Measurements from ENCODE around the gene DIPK1A.

The DIPK1A gene

GRCh38 chr1:92854101-92854785 is 107.0 kb downstream of the DIPK1A start:
- DNase-seq (ENCODE audit: low read depth): no peak
- TF ChIP-seq, protein P1, sequence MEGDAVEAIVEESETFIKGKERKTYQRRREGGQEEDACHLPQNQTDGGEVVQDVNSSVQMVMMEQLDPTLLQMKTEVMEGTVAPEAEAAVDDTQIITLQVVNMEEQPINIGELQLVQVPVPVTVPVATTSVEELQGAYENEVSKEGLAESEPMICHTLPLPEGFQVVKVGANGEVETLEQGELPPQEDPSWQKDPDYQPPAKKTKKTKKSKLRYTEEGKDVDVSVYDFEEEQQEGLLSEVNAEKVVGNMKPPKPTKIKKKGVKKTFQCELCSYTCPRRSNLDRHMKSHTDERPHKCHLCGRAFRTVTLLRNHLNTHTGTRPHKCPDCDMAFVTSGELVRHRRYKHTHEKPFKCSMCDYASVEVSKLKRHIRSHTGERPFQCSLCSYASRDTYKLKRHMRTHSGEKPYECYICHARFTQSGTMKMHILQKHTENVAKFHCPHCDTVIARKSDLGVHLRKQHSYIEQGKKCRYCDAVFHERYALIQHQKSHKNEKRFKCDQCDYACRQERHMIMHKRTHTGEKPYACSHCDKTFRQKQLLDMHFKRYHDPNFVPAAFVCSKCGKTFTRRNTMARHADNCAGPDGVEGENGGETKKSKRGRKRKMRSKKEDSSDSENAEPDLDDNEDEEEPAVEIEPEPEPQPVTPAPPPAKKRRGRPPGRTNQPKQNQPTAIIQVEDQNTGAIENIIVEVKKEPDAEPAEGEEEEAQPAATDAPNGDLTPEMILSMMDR (IDR thresholded peaks at IDR 0.05; ENCODE audit: low read depth, low read length): no peak
- TF ChIP-seq POLR2A (IDR thresholded peaks at IDR 0.05; ENCODE audit: extremely low read depth, insufficient read length) (no peak), MYC (IDR thresholded peaks at IDR 0.05; ENCODE audit: low read depth, low read length) (no peak), MAX (IDR thresholded peaks at IDR 0.05; ENCODE audit: low read depth, low read length) (no peak)
- H3K4me3 ChIP-seq (ENCODE audit: low read depth, low read length): no peak overlapping the region

DNA sequence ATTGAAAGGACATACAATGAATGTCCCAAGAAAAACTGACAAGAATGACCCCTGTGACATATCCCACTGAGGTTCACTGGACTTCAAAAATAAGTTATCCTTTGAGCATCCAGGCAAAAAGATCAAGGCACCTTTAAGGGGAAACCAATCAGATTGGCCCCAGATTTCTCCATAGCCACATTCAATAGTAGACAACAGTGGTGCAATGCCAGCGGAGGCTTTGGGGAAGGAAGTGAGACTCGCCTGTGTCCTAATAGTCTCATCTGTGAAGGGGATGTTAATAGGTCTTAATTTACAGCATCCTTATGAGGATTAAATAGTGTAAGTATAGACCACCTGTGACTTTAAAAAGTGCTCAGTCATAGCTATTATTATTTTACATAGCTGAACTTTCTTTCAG is 108.0 kb downstream of the DIPK1A start:
- TF ChIP-seq MAX (IDR thresholded peaks at IDR 0.05; ENCODE audit: low read depth, low read length) (no peak), POLR2A (IDR thresholded peaks at IDR 0.05; ENCODE audit: extremely low read depth, insufficient read length) (no peak), MYC (IDR thresholded peaks at IDR 0.05; ENCODE audit: low read depth, low read length) (no peak)
- TF ChIP-seq, protein P1 (IDR thresholded peaks at IDR 0.05; ENCODE audit: low read depth, low read length): no peak
- DNase-seq (ENCODE audit: low read depth): peak; percentile 39
- H3K4me3 ChIP-seq (ENCODE audit: low read depth, low read length): no peak overlapping the region

DNA sequence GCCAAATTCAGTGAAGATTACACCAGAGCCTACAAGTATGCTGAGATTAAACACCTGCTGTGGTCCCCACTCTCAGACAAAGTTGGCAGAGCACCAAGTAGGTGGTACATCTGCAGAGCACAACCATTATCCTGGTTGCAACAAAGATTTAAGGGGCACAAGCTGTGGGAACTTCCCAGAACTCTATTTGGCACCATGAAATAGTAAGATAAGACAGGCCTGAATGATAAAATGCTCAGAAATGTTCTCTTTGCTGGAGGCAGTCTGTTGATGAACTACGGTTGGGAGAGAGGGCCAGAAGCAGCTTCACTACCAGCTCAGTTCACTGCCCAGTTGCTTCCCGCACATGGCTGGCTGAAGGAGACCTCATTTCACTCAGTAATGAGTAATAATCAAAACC is 109.5 kb downstream of the DIPK1A start:
- no peak for DNase-seq (ENCODE audit: low read depth)
- no peak for TF ChIP-seq MYC (IDR thresholded peaks at IDR 0.05; ENCODE audit: low read depth, low read length)
- H3K4me3 ChIP-seq (ENCODE audit: low read depth, low read length): no peak overlapping the region

GRCh38 chr1:92850019-92850418 is 111.2 kb downstream of the DIPK1A start:
- TF ChIP-seq MAX (IDR thresholded peaks at IDR 0.05; ENCODE audit: low read depth, low read length): no peak
- no peak overlapping the region for H3K4me3 ChIP-seq (ENCODE audit: low read depth, low read length)

GRCh38 chr1:92848201-92848600 is 113.1 kb downstream of the DIPK1A start:
- DNase-seq (ENCODE audit: low read depth): no peak
- TF ChIP-seq MAX (IDR thresholded peaks at IDR 0.05; ENCODE audit: low read depth, low read length) (no peak), POLR2A (IDR thresholded peaks at IDR 0.05; ENCODE audit: extremely low read depth, insufficient read length) (no peak)
- no peak overlapping the region for H3K4me3 ChIP-seq (ENCODE audit: low read depth, low read length)

More at GRCh38 chr1:92850019-92850418, 111.2 kb downstream of the DIPK1A start:
- no peak for DNase-seq (ENCODE audit: low read depth)

GRCh38 chr1:92845908-92846307 is 115.4 kb downstream of the DIPK1A start:
- DNase-seq (ENCODE audit: low read depth): no peak
- no peak overlapping the region for H3K4me3 ChIP-seq (ENCODE audit: low read depth, low read length)
- TF ChIP-seq MYC (IDR thresholded peaks at IDR 0.05; ENCODE audit: low read depth, low read length): no peak

DNA sequence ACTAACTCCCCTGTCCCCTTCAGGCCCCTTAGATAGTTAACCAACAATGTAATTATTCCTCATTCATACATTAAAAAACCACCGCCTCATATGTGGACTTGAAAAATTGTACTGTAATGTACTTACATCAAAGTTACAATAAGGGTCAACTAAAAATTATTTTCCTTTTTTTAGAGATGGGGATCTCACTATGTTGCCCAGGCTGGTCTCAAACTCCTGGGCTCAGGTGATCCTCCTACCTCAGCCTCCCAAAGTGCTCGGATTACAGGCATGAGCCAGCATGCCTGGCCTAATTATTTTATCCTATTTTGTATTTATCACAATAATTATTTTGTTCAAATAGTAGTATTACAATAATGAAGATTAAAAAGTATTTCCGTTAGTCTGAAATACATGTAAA is 116.8 kb downstream of the DIPK1A start:
- DNase-seq (ENCODE audit: low read depth): no peak
- H3K4me3 ChIP-seq (ENCODE audit: low read depth, low read length): no peak overlapping the region
- TF ChIP-seq POLR2A (IDR thresholded peaks at IDR 0.05; ENCODE audit: extremely low read depth, insufficient read length) (no peak), MYC (IDR thresholded peaks at IDR 0.05; ENCODE audit: low read depth, low read length) (no peak), MAX (IDR thresholded peaks at IDR 0.05; ENCODE audit: low read depth, low read length) (no peak)
- TF ChIP-seq, protein P1 (IDR thresholded peaks at IDR 0.05; ENCODE audit: low read depth, low read length): no peak

Measured in NB4 (cell line).